PC-9 (cell line): ENCODE results near the gene RHBDL1. TPM values are rescaled to one million over a fixed set of nuclear protein-coding genes. Genes with fewer than 3 reads are reported as not detected.

Experiments
- BruUV-seq: library from RNA; stranded (reverse); fragments of 400-500 nt; replicated peaks from 2 replicates; lab custom pipeline; 2021; lab: Mats Ljungman, UMichigan
- CTCF ChIA-PET: fragments of 300-600 bp; sonication (Branson Sonifier 250); formaldehyde crosslinking; loops from one replicate; lab custom pipeline; 2022; ENCODE audit warnings: antibody characterized with exemption; lab: Charles Lee
- POLR2A ChIA-PET: fragments of 300-600 bp; sonication (Branson Sonifier 250); formaldehyde crosslinking; loops from one replicate; lab custom pipeline; 2022; ENCODE audit warnings: antibody characterized with exemption; ENCODE audit not compliant: unreplicated experiment; lab: Charles Lee
- DNase-seq, 2 experiments: peaks; one replicate each; pipeline versions ENCODE4 v3.0.0 to v3.0.0-alpha.2; 2015 to 2022; ENCODE audit warnings: mixed read lengths in 1 of 2
- H2AFZ ChIP-seq: fragments of 200-600 bp; sonication (generic); 2 replicates; pipeline ENCODE4 v1.8.1; 2017; ENCODE audit warnings: antibody characterized with exemption
- H3F3A ChIP-seq: fragments of 200-600 bp; sonication (generic); 2 replicates; pipeline ENCODE4 v1.8.1; 2017; ENCODE audit warnings: antibody characterized with exemption, mild to moderate bottlenecking, low read depth; ENCODE audit not compliant: insufficient read depth
- H3K27ac ChIP-seq: fragments of 200-600 bp; sonication (generic); 2 replicates; pipeline ENCODE4 v1.6.1; 2016; ENCODE audit warnings: mixed run types
- H3K27me3 ChIP-seq: fragments of 200-600 bp; sonication (generic); 2 replicates; pipeline ENCODE4 v1.6.1; 2016; ENCODE audit warnings: low read depth, mixed run types; ENCODE audit not compliant: insufficient read depth
- H3K36me3 ChIP-seq: fragments of 200-600 bp; sonication (generic); 2 replicates; pipeline ENCODE4 v1.6.1; 2016; ENCODE audit warnings: low read depth, mixed run types
- H3K4me1 ChIP-seq: fragments of 200-600 bp; sonication (generic); replicated peaks from 2 replicates; pipeline ENCODE4 v1.6.1; 2016; ENCODE audit warnings: mixed run types; ENCODE audit not compliant: insufficient read depth
- H3K4me2 ChIP-seq: fragments of 200-600 bp; sonication (generic); 2 replicates; pipeline ENCODE4 v1.6.1; 2017; ENCODE audit warnings: mixed run types
- H3K4me3 ChIP-seq: fragments of 200-600 bp; sonication (generic); 2 replicates; pipeline ENCODE4 v1.6.1; 2016; ENCODE audit warnings: mixed run types
- H3K79me2 ChIP-seq: fragments of 200-600 bp; sonication (generic); 2 replicates; pipeline ENCODE4 v1.6.1; 2017; ENCODE audit warnings: low read depth, mixed run types
- H3K9me2 ChIP-seq: fragments of 200-600 bp; sonication (generic); 2 replicates; pipeline ENCODE4 v1.8.1; 2017; ENCODE audit warnings: mild to moderate bottlenecking; ENCODE audit not compliant: insufficient read depth
- H3K9me3 ChIP-seq: fragments of 200-600 bp; sonication (generic); 2 replicates; pipeline ENCODE4 v1.8.1; 2016; ENCODE audit warnings: low read depth; ENCODE audit not compliant: insufficient read depth
- H4K20me1 ChIP-seq: fragments of 200-600 bp; sonication (generic); 2 replicates; pipeline ENCODE4 v1.8.1; 2017; ENCODE audit not compliant: insufficient read depth
- CTCF ChIP-seq: fragments of 200-600 bp; sonication (generic); conservative IDR thresholded peaks from 2 replicates; pipeline ENCODE4 v1.6.1; 2017; ENCODE audit warnings: mixed run types, antibody characterized with exemption, mild to moderate bottlenecking, moderate library complexity
- EZH2 ChIP-seq: fragments of 200-600 bp; sonication (generic); IDR thresholded peaks from 2 replicates; pipeline ENCODE4 v1.8.0; 2017; ENCODE audit warnings: antibody characterized with exemption, low read depth
- intact Hi-C: fragments of 100-400 bp; cut with micrococcal nuclease; formaldehyde crosslinking; loops from one replicate; pipeline ENCODE4 v1.10.0; 2022; ENCODE audit not compliant: unreplicated experiment
- total RNA-seq: library from RNA; stranded (reverse); gene quantifications from 2 replicates; pipeline ENCODE4 v1.2.3, GENCODE V29; 2021

RHBDL1 gene
- total RNA-seq, 1 experiment from 2014 or later, result 18.1 TPM

GRCh38 chr16:692356-693108 lies 17.1 kb downstream of the RHBDL1 start:
- no peak for TF ChIP-seq EZH2
- TF ChIP-seq CTCF, result no peak
- ChIA-PET CTCF (no interaction called here), POLR2A (no interaction called here)
- Histone ChIP-seq H2AFZ (no peak overlapping the region), H3K9me3 (no peaks in the 10 kb centered on the region), H3K36me3 (no peaks in the 10 kb centered on the region), H3K4me3 (no peak overlapping the region), H3K27ac (no peak overlapping the region), H3K79me2 (peaks cover 13% of the 10 kb centered on the region), H3F3A (peaks cover 27% of the 10 kb centered on the region), H3K4me2 (no peak overlapping the region), H4K20me1 (no peaks in the 10 kb centered on the region; the same call in 1 of the 2 replicates), H3K4me1 (peaks cover 18% of the 10 kb centered on the region), H3K9me2 (no peaks in the 10 kb centered on the region), H3K27me3 (no peaks in the 10 kb centered on the region)
- DNase-seq, result no peak
- intact Hi-C loops, result no loop called here
- no TSS peak for BruUV-seq

GRCh38 chr16:693364-693763 lies 17.9 kb downstream of the RHBDL1 start:
- TF ChIP-seq EZH2 (no peak), CTCF (no peak)
- no peak overlapping the region for H3K4me2 ChIP-seq
- peaks cover 18% of the 10 kb centered on the region for H3K4me1 ChIP-seq
- intact Hi-C loops, result no loop called here
- H3K4me3 ChIP-seq, result no peak overlapping the region
- no peaks in the 10 kb centered on the region for H3K27me3 ChIP-seq
- no peaks in the 10 kb centered on the region for H3K9me3 ChIP-seq
- H4K20me1 ChIP-seq, result no peaks in the 10 kb centered on the region
- no peak overlapping the region for H2AFZ ChIP-seq
- H3F3A ChIP-seq, result peaks cover 22% of the 10 kb centered on the region
- no peaks in the 10 kb centered on the region for H3K36me3 ChIP-seq
- CTCF ChIA-PET, result no interaction called here
- DNase-seq, result no peak
- peaks cover 13% of the 10 kb centered on the region for H3K79me2 ChIP-seq
- BruUV-seq, result no TSS peak
- H3K27ac ChIP-seq, result no peak overlapping the region
- H3K9me2 ChIP-seq, result no peaks in the 10 kb centered on the region
- POLR2A ChIA-PET, result no interaction called here

- Histone ChIP-seq H3K4me1 (peaks cover 18% of the 10 kb centered on the region), H3K27ac (no peak overlapping the region), H2AFZ (no peak overlapping the region), H3K4me2 (no peak overlapping the region), H3K9me2 (no peaks in the 10 kb centered on the region), H3K79me2 (peaks cover 11% of the 10 kb centered on the region), H4K20me1 (no peaks in the 10 kb centered on the region), H3K9me3 (no peaks in the 10 kb centered on the region), H3K27me3 (no peaks in the 10 kb centered on the region), H3F3A (peaks cover 22% of the 10 kb centered on the region), H3K36me3 (no peaks in the 10 kb centered on the region), H3K4me3 (no peak overlapping the region)
- no TSS peak for BruUV-seq
- POLR2A ChIA-PET, result no interaction called here
- CTCF ChIA-PET, result no interaction called here
- TF ChIP-seq EZH2 (no peak), CTCF (no peak)
- intact Hi-C loops, result no loop called here
- no peak for DNase-seq
Observed at GRCh38 chr16:693766-694165, 18.3 kb downstream of the RHBDL1 start.
